ENCODE measurements around the gene CENPU.

Gene CENPU

GRCh38 chr4:184721254-184721653 lies 12.6 kb downstream of the CENPU start:
- no peak for DNase-seq (ENCODE audit: low read depth, low spot score)

GRCh38 chr4:184719407-184719806 lies 14.5 kb downstream of the CENPU start:
- no peak for DNase-seq (ENCODE audit: low read depth, low spot score)
- no peak overlapping the region for H3K4me3 ChIP-seq (ENCODE audit: low read length)

More at GRCh38 chr4:184721254-184721653, 12.6 kb downstream of the CENPU start:
- no peak overlapping the region for H3K4me3 ChIP-seq (ENCODE audit: low read length)

GRCh38 chr4:184715526-184715925 lies 18.4 kb downstream of the CENPU start:
- H3K4me3 ChIP-seq (ENCODE audit: low read length) = no peak overlapping the region
- DNase-seq (ENCODE audit: low read depth, low spot score) = no peak

- no peak for DNase-seq (ENCODE audit: low read depth, low spot score)
- no peak overlapping the region for H3K4me3 ChIP-seq (ENCODE audit: low read length)
Observed at GRCh38 chr4:184713887-184714286, 20.0 kb downstream of the CENPU start.

- no peak overlapping the region for H3K4me3 ChIP-seq (ENCODE audit: low read length)
- DNase-seq (ENCODE audit: low read depth, low spot score) = no peak
Observed at GRCh38 chr4:184712322-184712721, 21.6 kb downstream of the CENPU start.

GRCh38 chr4:184706453-184706852 lies 27.4 kb downstream of the CENPU start:
- H3K4me3 ChIP-seq (ENCODE audit: low read length) = no peak overlapping the region
- DNase-seq (ENCODE audit: low read depth, low spot score) = no peak

- no peak overlapping the region for H3K4me3 ChIP-seq (ENCODE audit: low read length)
Observed at GRCh38 chr4:184705692-184706091, 28.2 kb downstream of the CENPU start.

GRCh38 chr4:184702114-184702513 lies 31.8 kb downstream of the CENPU start:
- H3K4me3 ChIP-seq (ENCODE audit: low read length) = no peak overlapping the region
- no peak for DNase-seq (ENCODE audit: low read depth, low spot score)

More at GRCh38 chr4:184705692-184706091, 28.2 kb downstream of the CENPU start:
- DNase-seq (ENCODE audit: low read depth, low spot score) = no peak

- H3K4me3 ChIP-seq (ENCODE audit: low read length) = no peak overlapping the region
- no peak for DNase-seq (ENCODE audit: low read depth, low spot score)
Observed at GRCh38 chr4:184699941-184700340, 34.0 kb downstream of the CENPU start.

- no peak for DNase-seq (ENCODE audit: low read depth, low spot score)
- H3K4me3 ChIP-seq (ENCODE audit: low read length) = no peak overlapping the region
Observed at GRCh38 chr4:184697956-184698355, 35.9 kb downstream of the CENPU start.

- DNase-seq (ENCODE audit: low read depth, low spot score) = no peak
- no peak overlapping the region for H3K4me3 ChIP-seq (ENCODE audit: low read length)
Observed at GRCh38 chr4:184695178-184695896, 38.6 kb downstream of the CENPU start.

GRCh38 chr4:184694412-184694956 lies 39.4 kb downstream of the CENPU start:
- H3K4me3 ChIP-seq (ENCODE audit: low read length) = no peak overlapping the region
- DNase-seq (ENCODE audit: low read depth, low spot score) = no peak

GRCh38 chr4:184693056-184693455 lies 40.8 kb downstream of the CENPU start:
- DNase-seq (ENCODE audit: low read depth, low spot score) = no peak
- H3K4me3 ChIP-seq (ENCODE audit: low read length) = no peak overlapping the region

- DNase-seq (ENCODE audit: low read depth, low spot score) = no peak
- no peak overlapping the region for H3K4me3 ChIP-seq (ENCODE audit: low read length)
Observed at GRCh38 chr4:184689681-184690080, 44.2 kb downstream of the CENPU start.

GRCh38 chr4:184688447-184688846 lies 45.4 kb downstream of the CENPU start:
- no peak for DNase-seq (ENCODE audit: low read depth, low spot score)
- H3K4me3 ChIP-seq (ENCODE audit: low read length) = no peak overlapping the region

- DNase-seq (ENCODE audit: low read depth, low spot score) = no peak
- H3K4me3 ChIP-seq (ENCODE audit: low read length) = no peak overlapping the region
Observed at GRCh38 chr4:184688005-184688404, 45.9 kb downstream of the CENPU start.

GRCh38 chr4:184684491-184685189 lies 49.3 kb downstream of the CENPU start:
- H3K4me3 ChIP-seq (ENCODE audit: low read length) = no peak overlapping the region
- peak; percentile 76 for DNase-seq (ENCODE audit: low read depth, low spot score)

GRCh38 chr4:184681916-184682315 lies 52.0 kb downstream of the CENPU start:
- H3K4me3 ChIP-seq (ENCODE audit: low read length) = no peak overlapping the region
- no peak for DNase-seq (ENCODE audit: low read depth, low spot score)

GRCh38 chr4:184680698-184681097 lies 53.2 kb downstream of the CENPU start:
- DNase-seq (ENCODE audit: low read depth, low spot score) = no peak
- no peak overlapping the region for H3K4me3 ChIP-seq (ENCODE audit: low read length)

- no peak overlapping the region for H3K4me3 ChIP-seq (ENCODE audit: low read length)
- no peak for DNase-seq (ENCODE audit: low read depth, low spot score)
Observed at GRCh38 chr4:184675821-184676492, 57.9 kb downstream of the CENPU start.
